RKO (cell line): ENCODE measurements around the gene PPP1R9B.

ENCODE experiments used
- DNase-seq: peaks from one replicate; pipeline ENCODE4 v3.0.0-alpha.2; 2016; ENCODE audit warnings: low spot score

The PPP1R9B gene, protein sequence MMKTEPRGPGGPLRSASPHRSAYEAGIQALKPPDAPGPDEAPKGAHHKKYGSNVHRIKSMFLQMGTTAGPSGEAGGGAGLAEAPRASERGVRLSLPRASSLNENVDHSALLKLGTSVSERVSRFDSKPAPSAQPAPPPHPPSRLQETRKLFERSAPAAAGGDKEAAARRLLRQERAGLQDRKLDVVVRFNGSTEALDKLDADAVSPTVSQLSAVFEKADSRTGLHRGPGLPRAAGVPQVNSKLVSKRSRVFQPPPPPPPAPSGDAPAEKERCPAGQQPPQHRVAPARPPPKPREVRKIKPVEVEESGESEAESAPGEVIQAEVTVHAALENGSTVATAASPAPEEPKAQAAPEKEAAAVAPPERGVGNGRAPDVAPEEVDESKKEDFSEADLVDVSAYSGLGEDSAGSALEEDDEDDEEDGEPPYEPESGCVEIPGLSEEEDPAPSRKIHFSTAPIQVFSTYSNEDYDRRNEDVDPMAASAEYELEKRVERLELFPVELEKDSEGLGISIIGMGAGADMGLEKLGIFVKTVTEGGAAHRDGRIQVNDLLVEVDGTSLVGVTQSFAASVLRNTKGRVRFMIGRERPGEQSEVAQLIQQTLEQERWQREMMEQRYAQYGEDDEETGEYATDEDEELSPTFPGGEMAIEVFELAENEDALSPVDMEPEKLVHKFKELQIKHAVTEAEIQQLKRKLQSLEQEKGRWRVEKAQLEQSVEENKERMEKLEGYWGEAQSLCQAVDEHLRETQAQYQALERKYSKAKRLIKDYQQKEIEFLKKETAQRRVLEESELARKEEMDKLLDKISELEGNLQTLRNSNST

DNA sequence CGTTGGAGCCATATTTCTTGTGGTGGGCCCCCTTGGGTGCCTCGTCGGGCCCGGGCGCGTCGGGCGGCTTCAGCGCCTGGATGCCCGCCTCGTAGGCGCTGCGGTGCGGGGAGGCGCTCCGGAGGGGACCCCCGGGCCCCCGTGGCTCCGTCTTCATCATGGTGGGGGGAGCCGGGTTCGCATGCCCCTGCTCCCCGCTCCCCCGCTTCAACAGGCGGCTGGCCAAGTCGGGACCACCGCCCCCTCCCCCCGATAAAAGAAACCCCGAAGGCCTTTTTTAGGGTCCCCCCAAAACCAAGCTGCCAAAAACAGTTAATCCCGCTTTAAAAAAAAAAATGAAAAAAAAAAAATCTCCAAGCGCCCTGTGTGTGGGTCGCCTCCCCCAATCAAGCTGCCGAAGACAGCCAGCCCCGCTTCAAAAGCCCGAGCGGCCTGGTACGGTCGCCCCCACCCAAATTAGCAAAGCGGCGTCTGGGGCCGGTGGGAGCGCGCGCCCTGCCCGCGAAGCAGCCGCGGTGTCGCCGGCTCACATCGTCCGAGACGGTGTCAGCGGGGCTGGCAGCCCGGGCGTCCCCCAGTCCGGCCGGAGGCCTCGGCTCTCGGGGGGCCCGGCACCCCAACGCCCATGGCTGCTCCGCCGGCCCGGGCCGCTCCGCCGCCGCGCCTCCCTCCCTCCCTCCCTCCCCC, at the start of gene PPP1R9B:
Gene PPP1R9B (minus strand): TSS at position 324 of the 687 bp plus-strand sequence. CDS start 164 bp downstream, at position 160.
- no peak for DNase-seq

DNA sequence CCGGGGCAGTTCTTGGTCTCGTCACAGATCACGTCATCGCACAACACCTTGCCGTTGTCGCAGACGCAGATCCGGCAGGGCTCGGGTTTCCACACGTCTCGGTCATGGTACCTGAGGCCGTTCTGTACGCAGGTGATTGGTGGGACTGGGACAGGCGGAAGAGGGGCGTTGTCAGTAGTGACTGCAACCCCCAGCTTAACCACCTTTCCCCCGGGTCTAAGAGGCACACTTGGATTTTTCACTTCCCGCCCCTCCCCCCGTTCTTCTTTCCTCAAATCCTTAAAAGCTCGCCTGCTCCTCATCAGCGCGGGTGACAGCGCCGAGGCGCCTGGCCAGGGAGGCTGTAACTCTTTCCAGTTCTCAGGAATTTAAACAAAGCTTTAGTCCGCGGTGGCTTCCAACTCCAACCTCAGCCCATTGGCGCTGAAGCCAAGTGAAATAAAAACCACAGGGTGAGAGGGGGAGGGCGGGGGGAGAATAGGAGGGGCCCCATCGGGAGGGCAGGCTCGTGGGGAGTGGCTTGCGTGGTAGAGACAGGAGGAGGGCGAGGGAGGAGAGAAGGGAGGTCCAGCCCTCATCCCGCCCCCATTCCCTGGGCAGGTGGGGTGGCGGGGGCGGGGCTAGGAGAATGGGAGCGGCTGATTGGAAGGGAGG, 49.5 kb upstream of the PPP1R9B start:
- DNase-seq: peak; percentile 19

DNA sequence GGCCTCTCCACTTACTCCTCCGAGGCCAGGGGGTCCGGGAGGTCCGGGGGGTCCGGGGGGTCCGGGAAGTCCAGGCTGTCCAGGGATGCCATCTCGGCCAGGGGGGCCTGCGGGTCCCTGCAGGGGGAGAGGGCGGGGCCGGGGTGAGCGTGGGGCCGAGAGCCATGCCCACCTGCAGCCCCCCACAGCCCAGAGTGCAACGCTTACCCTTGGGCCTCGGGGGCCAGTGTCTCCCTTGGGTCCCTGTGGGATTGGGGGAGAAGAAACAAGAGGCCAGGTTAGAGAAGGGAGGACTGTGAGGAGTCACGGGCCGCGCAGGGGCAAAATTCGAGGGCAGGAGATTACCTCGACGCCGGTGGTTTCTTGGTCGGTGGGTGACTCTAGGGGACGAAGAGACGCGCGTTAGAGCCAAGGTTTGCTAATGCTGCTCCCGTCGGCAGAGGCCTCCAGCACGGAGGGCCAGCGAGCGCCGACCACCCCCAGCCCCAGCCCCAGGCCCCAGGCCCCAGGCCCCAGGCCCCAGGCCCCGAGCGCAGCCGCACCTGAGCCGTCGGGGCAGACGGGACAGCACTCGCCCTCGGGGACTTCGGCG, 48.8 kb upstream of the PPP1R9B start:
- DNase-seq: no peak

DNA sequence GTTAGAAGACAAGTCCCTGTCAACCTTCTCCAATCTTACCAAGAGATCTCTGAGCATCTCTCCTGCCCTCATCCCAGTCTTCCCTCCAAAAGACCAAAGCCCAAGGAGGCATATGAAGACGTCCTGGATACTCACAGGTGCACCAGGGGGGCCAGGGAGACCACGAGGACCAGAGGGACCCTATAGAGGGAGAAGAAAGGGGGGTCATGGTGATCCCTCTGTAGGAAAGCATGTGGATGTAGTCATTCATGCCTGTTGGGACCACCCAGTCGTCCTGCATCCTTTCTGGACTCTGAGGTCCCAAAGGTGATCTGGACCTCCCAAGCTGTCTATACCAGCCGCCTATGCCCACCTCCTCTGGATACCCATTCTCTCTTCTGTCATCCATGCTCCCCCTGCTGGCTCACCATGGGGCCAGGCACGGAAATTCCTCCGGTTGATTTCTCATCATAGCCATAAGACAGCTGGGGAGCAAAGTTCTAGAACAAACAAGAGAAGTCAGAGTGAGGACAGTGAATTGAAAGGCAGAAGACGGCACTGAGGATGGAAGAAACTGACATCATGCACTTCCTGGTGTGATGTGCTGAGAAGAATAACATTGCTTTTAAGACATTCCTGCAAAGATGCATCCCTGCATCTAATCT, 47.7 kb upstream of the PPP1R9B start:
- DNase-seq: peak; percentile 40

DNA sequence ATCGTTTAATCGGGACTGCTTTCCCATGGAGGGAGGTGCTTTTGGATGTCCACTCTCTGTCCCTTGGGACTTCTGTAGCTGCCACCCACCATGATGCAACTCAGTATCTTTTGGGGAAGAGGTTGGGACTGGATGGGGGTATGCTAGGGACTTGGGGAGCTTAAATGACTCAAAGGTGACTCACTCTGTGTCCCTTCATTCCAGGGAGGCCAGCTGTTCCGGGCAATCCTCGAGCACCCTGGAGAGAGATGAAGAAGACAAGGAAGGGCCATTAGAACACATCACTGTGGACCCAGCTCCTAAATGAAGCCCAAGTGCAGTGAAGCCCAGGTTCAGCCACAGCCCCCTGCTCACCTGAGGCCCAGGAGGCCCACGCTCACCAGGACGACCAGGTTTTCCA, 46.3 kb upstream of the PPP1R9B start:
- DNase-seq: peak; percentile 40

DNA sequence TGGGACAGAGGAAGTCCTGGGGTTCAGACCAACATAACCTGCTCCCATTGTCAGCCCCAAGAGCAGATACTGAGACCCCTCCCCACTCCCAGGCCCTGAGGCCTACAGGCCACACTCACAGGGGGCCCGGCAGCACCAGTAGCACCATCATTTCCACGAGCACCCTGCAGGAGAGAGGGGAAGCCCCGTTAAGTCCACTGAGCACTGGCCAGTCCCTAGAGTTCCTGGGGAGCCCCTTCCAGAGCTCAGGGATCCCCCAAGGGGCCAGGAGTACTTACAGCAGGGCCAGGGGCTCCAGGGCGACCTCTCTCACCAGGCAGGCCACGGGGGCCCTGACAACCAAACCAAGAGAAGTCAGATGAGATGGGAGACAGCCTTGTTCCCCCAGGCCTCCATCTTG, 45.6 kb upstream of the PPP1R9B start:
- no peak for DNase-seq

DNA sequence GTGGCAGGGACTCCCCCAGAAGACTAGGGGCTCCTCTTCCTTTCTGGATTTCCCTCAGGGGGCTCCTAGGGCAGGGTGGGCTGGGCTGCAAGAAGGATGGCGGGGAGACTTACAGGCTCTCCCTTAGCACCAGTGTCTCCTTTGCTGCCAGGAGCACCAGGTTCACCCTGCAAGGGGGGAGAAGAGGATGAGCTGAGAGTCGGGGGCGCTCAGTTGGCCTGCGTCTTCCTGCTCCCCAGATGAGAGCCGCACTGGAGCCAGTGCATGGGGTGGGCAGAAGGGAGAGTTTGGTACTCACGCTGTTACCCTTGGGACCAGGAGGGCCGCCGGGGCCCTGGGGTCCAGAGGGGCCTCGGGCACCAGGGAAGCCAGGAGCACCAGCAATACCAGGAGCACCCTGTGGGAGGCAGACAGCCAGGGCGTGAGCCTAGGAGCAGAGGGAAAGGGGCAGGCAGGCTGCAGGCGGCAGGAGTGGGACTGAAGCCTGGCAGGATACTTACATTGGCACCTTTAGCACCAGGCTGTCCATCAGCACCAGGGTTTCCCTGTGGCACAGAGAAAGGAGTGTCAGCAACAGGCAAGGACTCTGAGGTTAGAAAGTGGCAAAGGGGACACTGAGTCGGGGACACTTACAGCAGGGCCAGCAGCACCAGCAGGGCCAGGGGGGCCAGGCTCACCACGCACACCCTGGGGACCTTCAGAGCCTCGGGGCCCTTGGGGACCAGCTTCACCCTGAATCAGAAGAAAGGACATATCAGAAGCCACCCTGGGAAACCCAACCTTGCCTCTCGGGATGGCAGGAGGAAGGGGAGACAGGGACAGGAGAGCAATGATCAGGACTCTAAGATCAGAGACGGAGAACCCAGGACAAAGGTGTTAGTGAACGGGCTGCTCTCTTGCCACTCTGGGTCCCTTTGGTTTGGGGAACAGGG, 44.7 kb upstream of the PPP1R9B start:
- no peak for DNase-seq

DNA sequence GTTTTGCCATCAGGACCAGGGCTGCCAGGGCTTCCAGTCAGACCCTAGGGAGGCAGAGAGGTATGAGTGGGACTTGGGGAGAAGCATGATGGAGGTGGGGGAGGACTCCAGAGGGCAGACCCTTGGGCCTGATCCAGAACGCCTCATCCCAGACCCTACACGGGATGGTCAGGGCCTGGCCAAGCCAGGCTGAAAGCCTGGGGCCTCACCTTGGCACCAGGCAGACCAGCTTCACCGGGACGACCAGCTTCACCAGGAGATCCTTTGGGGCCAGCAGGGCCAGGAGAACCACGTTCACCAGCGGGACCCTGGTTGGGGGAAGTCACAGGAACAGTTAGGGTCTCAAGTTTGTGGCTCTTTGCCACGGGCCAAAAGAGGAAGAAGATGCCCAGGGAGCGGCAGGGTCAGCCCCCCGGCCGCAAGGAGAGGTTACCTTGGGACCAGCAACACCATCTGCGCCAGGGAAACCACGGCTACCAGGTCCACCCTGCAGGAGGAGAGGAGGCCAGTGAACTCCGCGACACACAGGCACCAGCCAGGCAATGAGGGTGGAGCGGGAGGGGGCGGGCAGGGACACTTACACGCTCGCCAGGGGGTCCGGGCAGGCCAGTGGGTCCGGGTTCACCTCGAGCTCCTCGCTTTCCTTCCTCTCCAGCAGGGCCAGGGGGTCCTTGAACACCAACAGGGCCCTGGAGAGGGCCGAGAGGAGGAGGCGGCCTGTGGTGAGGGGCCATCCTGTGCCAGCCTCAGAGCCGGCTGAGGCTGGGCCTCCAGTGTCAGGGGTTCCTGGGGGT, 43.9 kb upstream of the PPP1R9B start:
- DNase-seq: no peak

DNA sequence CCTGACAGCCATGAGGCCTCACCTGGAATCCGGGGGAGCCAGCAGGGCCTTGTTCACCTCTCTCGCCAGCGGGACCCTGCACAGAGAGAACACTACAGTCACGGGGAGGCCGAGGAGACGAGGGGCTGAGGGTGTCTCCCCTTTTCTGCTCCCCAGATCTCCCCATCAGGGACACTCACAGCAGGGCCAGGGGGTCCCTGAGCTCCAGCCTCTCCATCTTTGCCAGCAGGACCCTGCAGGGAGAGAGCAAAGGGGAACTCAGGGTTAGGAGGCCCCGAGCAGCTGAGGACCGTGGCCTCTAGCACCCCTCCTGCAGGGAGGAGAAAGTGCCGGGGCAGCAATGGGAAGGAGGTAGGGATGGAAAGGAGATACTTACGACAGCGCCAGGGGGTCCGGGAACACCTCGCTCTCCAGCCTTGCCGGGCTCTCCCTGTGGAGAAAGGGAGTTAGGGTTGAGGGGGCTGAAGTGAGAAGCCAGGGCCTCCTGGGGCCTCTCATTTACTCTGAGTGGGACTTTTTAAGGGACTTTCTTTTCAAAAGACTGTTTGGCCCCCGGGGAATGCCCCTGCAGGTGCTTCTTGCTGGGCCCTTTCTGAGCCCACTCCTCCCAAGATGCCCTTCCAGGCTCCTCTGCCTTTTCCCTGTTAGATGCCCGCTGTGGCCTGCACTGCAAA, 42.3 kb upstream of the PPP1R9B start:
- DNase-seq: no peak

DNA sequence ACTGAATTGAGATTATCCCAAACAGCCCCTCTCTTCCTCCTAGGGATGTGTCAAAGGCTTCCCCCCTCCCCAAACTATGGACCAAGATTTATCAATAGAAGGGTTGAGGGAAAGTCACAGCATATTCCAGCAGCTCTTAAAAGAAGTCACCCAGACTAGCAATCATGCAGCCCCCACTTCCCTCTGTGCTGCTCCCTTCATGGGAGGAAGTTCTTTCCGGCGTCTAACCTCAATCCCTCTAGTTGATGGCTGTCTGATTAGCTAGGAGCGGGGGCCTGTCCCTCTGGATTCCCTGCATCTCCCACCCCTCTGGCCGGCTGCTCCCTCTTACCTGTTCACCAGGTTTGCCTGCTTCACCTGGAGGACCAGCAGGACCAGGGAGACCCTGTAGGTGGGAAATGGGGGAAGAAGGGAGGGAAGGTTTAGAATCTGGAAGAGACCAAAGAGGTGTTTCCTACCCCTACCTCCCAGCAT, 41.7 kb upstream of the PPP1R9B start:
- no peak for DNase-seq

DNA sequence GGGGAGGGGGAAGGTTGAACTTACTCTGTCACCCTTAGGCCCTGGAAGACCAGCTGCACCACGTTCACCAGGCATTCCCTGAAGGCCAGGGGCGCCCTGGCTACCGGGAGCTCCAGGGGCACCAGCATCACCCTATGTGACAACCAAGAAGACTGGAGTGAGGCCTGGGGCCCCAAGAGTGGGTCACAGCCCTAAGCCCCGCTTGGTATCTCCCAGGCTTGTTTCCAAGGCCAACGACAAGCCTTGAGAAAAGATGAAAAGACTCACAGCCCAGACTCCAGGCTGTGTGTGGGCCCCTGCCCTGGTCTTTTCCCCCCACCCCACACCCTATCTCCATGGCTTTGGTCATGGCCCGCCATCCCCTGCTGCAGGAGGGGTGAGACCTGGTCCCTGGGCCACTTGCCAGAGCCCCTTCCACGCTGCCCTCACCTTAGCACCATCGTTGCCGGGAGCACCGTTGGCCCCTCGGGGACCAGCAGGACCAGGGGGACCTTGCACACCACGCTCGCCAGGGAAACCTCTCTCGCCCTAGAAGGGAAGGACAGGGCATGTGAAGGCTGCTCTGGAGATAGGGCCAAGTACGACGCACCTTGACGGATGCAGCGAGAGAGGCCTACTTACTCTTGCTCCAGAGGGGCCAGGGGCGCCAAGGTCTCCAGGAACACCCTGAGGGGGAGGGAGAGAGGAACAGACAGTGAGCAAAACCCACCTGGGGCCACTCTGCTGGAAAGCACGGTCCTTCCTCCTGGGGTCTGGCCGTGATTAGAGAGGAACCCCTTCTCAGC, 41.1 kb upstream of the PPP1R9B start:
- no peak for DNase-seq

DNA sequence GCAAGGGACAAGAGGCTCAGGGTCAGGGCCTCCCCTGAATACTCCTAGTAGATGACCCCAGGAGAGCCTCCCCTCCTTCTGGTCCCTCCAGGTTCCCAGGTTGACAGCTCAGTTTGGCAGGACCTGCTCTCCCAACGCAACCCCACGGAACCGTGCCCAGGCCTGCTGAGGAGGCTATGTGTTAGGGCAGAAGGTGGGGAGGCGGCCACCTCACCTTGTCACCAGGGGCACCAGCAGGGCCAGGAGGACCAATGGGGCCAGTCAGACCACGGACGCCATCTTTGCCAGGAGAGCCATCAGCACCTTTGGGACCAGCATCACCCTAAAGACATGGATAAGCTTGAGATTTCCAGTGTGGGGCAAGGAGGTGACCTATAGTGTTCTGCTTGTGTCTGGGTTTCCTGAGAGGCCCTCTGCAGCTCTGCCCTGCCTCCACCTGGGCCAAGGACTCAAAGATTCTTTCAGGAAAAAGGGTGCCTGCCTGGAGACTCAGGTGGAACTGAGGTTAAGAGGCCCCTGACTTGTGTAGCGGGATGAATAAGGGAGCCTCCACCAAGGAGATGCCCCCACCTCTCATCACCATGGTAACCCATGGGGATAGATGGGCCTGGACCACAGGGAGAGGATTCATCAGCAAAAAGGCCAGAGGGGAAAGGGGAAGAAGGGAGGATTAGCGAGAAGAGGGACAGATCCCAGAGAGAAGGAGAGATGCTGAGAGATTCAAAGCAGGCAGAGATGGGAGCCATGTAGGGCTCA, 40.3 kb upstream of the PPP1R9B start:
- DNase-seq: no peak

DNA sequence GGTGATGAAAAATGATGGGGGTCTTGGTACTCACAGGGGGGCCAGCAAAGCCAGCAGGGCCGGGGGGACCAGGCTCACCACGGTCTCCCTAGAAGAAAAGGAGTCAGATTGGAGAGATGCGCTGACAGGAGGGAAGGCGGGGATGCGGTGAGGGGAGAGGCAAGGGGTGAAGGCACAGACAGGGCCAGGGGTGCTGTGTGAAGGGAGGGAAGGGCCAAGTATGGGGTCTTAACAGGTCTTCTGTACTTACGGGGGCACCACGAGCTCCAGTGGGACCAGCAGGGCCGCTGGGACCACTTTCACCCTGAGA, 39.8 kb upstream of the PPP1R9B start:
- DNase-seq: no peak

DNA sequence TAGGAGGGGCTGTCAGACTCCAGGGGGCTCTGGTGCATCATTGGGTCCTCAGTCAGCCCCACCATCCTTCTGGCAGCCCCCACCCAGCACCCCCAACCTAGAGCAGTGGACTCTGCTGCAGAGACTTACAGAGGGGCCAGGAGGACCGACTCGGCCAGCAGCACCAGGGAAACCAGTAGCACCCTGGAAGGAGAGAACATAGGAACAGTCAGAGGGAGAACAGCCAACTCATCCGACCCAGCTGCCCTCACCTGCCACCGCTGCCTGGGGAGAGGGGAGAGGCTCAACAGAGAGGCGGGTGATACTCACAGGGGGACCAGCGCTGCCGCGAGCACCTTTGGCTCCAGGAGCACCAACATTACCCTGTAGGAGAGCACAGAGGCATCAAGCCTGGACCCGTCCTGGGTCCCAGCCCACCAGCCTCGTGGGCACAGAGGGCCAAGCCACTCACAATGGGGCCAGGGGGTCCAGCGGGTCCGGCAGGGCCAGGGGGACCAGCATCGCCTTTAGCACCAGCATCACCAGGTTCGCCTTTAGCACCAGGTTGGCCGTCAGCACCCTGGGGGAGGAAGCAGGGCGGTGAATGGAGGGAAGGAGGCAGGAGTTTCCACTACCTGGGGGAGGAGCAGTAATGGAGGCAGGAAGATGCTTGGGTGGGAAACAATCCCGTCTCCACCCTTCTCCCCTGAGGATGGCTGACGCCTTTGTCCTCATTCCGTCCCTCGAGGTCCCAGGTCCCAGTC, 39.2 kb upstream of the PPP1R9B start:
- no peak for DNase-seq

DNA sequence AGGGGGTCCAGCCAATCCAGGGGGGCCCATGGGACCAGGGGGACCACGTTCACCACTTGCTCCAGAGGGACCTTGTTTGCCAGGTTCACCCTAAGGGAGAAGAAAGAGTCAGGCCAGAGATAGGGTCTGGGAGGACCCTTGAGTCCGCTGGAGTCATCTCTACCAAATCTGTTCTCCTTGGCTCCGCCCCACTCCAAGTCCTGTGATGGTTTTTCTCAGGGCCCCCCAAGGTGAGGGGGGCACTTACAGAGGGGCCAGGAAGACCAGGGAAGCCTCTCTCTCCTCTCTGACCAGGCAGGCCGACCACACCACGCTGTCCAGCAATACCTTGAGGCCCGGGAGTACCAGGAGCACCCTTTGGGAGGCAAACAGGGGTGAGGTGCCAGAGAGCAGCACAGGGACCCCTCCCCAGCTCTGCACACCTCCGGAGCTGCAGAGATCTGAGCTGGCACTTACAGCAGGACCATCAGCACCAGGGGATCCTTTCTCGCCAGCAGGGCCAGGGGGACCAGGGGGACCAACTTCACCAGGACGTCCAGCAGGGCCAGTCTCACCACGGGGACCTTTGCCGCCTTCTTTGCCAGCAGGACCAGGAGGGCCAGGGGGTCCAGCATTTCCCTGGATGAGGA, 38.6 kb upstream of the PPP1R9B start:
- no peak for DNase-seq

DNA sequence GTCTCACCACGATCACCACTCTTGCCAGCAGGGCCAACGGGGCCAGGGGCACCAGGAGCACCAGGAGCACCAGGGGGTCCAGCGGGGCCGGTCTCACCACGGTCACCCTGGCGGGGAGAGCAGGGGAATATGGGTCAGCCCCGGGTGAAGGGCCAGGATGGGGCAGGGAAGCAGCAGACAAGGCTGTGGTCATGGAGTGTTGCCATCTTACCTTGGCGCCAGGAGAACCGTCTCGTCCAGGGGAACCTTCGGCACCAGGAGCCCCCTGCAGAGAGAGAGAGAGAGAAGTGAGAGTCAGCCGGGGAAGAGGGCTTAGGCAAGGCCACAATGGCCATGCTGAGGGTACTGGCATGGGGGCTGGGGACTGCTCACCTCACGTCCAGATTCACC, 38.0 kb upstream of the PPP1R9B start:
- no peak for DNase-seq
